DND-41 (cell line): ENCODE measurements around the gene VAC14.
A peak's percentile ranks its signal among the peaks of the same experiment; 100 is the strongest.
"Not testable (repeated sequence)": the region's sequence is repeated elsewhere in the genome, so short reads cannot be mapped to it uniquely, and the experiment has no call there.

Source experiments
- ATAC-seq: fragments of 200-7000 bp; cut with Tn5 transposase; 3 replicates; pipeline ENCODE4 v1.9.1; 2021; ENCODE audit warnings: low read depth; ENCODE audit not compliant: insufficient read depth
- DNase-seq: peaks from one replicate; pipeline ENCODE4 v3.0.0-alpha.2; 2020
- H2AFZ ChIP-seq: 2 replicates; pipeline ENCODE4 v1.6.0; 2012; ENCODE audit warnings: low read depth, low read length
- H3K27ac ChIP-seq: 2 replicates; pipeline ENCODE4 v1.5.1; 2012; ENCODE audit warnings: low read length, inconsistent platforms
- H3K27me3 ChIP-seq: fragments of 200-600 bp; sonication (generic); 2 replicates; pipeline ENCODE4 v1.6.0; 2012; ENCODE audit warnings: low read length, mild to moderate bottlenecking, inconsistent platforms; ENCODE audit not compliant: insufficient read depth, poor library complexity
- H3K36me3 ChIP-seq: 2 replicates; pipeline ENCODE4 v1.5.1; 2012; ENCODE audit warnings: low read length, inconsistent platforms; ENCODE audit not compliant: insufficient read depth
- H3K4me1 ChIP-seq: 2 replicates; pipeline ENCODE4 v1.5.1; 2012; ENCODE audit warnings: mild to moderate bottlenecking, low read length; ENCODE audit not compliant: insufficient read depth
- H3K4me2 ChIP-seq: 2 replicates; pipeline ENCODE4 v1.6.0; 2012; ENCODE audit warnings: mild to moderate bottlenecking, moderate library complexity, low read length, inconsistent platforms; ENCODE audit not compliant: insufficient read depth
- H3K4me3 ChIP-seq, 2 experiments: fragments of 200-600 bp in 1 of 2; shearing (Covaris generic) in 1 of 2; 2 replicates each; pipeline ENCODE4 v1.5.1; 2012 to 2016; ENCODE audit warnings: inconsistent platforms in 2 of 2, low read length in 2 of 2, mild to moderate bottlenecking in 2 of 2, low read depth in 1 of 2, moderate library complexity in 1 of 2
- H3K79me2 ChIP-seq: 2 replicates; pipeline ENCODE4 v1.6.0; 2012; ENCODE audit warnings: low read length, inconsistent platforms; ENCODE audit not compliant: insufficient read depth
- H3K9ac ChIP-seq: 2 replicates; pipeline ENCODE4 v1.6.0; 2012; ENCODE audit warnings: low read depth, mild to moderate bottlenecking, inconsistent platforms, low read length, moderate library complexity
- H3K9me3 ChIP-seq: 2 replicates; pipeline ENCODE4 v1.5.1; 2012; ENCODE audit warnings: low read length, moderate library complexity, mild to moderate bottlenecking, inconsistent platforms; ENCODE audit not compliant: insufficient read depth, severe bottlenecking
- H4K20me1 ChIP-seq: 2 replicates; pipeline ENCODE4 v1.6.0; 2012; ENCODE audit warnings: low read length; ENCODE audit not compliant: insufficient read depth
- CTCF ChIP-seq: IDR thresholded peaks from 2 replicates; pipeline ENCODE4 v1.5.1; 2012; ENCODE audit warnings: borderline replicate concordance, low read length, moderate library complexity, mild to moderate bottlenecking; ENCODE audit not compliant: poor library complexity, severe bottlenecking; ENCODE audit errors: extremely low read depth
- EZH2 ChIP-seq: IDR thresholded peaks from 3 replicates; pipeline ENCODE4 v1.6.1; 2012; ENCODE audit warnings: borderline replicate concordance, low read depth, mild to moderate bottlenecking, moderate library complexity, low read length, inconsistent platforms; ENCODE audit not compliant: severe bottlenecking

VAC14 gene

GRCh38 chr16:70800781-70801480 is at the start of gene VAC14:
Gene VAC14 (minus strand): TSS chr16:70801158. CDS start chr16:70800900, 258 bp downstream.
- peak within 1 kb of the TSS; percentile 95 for H2AFZ ChIP-seq
- ATAC-seq (peak; percentile 94), DNase-seq (peak; percentile 90)
- H3K36me3 ChIP-seq, result peaks cover 9% of the 10 kb centered on the region
- H3K27ac ChIP-seq, result peak within 1 kb of the TSS; percentile 75
- H3K9ac ChIP-seq, result peak within 1 kb of the TSS; percentile 88
- peaks cover 3% of the 10 kb centered on the region for H3K9me3 ChIP-seq
- H3K27me3 ChIP-seq, result no peaks in the 10 kb centered on the region
- TF ChIP-seq CTCF (no peak), EZH2 (no peak)
- peak within 1 kb of the TSS; percentile 100 for H3K4me2 ChIP-seq
- H3K4me3 ChIP-seq, result peak within 1 kb of the TSS; percentile 99
- peaks cover 46% of the 10 kb centered on the region for H3K79me2 ChIP-seq
- H3K4me1 ChIP-seq, result peaks cover 32% of the 10 kb centered on the region
- H4K20me1 ChIP-seq, result peaks cover 4% of the 10 kb centered on the region; the same call in 1 of the 2 replicates

GRCh38 chr16:70823498-70824118 is 22.6 kb upstream of the VAC14 start:
- H3K9me3 ChIP-seq, H3K79me2 ChIP-seq, DNase-seq, H3K4me2 ChIP-seq, H3K36me3 ChIP-seq, H3K4me1 ChIP-seq, ATAC-seq, H3K9ac ChIP-seq, H3K27ac ChIP-seq, H4K20me1 ChIP-seq, H3K27me3 ChIP-seq, H3K4me3 ChIP-seq, H2AFZ ChIP-seq: not testable (repeated sequence)

- not testable (repeated sequence) for H3K27me3 ChIP-seq, H3K27ac ChIP-seq, H4K20me1 ChIP-seq, H3K36me3 ChIP-seq, H3K4me3 ChIP-seq, ATAC-seq, H3K9me3 ChIP-seq, H3K79me2 ChIP-seq, H3K9ac ChIP-seq, H3K4me1 ChIP-seq, H3K4me2 ChIP-seq, DNase-seq, H2AFZ ChIP-seq
Measured at GRCh38 chr16:70822734-70823133, 21.8 kb upstream of the VAC14 start.

- not testable (repeated sequence) for H3K79me2 ChIP-seq, H3K27ac ChIP-seq
Measured at GRCh38 chr16:70818088-70818487, 17.1 kb upstream of the VAC14 start.

GRCh38 chr16:70809392-70810060 is 8.6 kb upstream of the VAC14 start:
- no peaks in the 10 kb centered on the region for H3K36me3 ChIP-seq
- H4K20me1 ChIP-seq, result no peaks in the 10 kb centered on the region
- no peak overlapping the region for H3K9ac ChIP-seq
- H3K9me3 ChIP-seq, result no peaks in the 10 kb centered on the region
- TF ChIP-seq EZH2 (no peak), CTCF (no peak)
- no peak overlapping the region; the same call in 1 of the 2 replicates for H2AFZ ChIP-seq
- DNase-seq (no peak), ATAC-seq (no peak)
- H3K4me2 ChIP-seq, result no peak overlapping the region
- no peaks in the 10 kb centered on the region for H3K79me2 ChIP-seq
- H3K4me3 ChIP-seq, result no peak overlapping the region
- no peaks in the 10 kb centered on the region for H3K4me1 ChIP-seq
- H3K27ac ChIP-seq, result no peak overlapping the region
- H3K27me3 ChIP-seq, result peaks cover 9% of the 10 kb centered on the region

More at GRCh38 chr16:70818088-70818487, 17.1 kb upstream of the VAC14 start:
- H3K4me1 ChIP-seq, H3K9me3 ChIP-seq, H3K4me2 ChIP-seq, H3K36me3 ChIP-seq, H3K9ac ChIP-seq, H2AFZ ChIP-seq, H3K27me3 ChIP-seq, H4K20me1 ChIP-seq, DNase-seq, ATAC-seq, H3K4me3 ChIP-seq: not testable (repeated sequence)
